ENCODE measurements around the gene SNRK. TPM values are rescaled to one million over a fixed set of nuclear protein-coding genes. Genes with fewer than 3 reads are reported as not detected.

The SNRK gene
- total RNA-seq, 1 donor from 2014 or later = 13.3 TPM

- Histone ChIP-seq H3K36me3 (ENCODE audit: insufficient read depth, low read length) (no peaks in the 10 kb centered on the region), H3K79me2 (ENCODE audit: insufficient read depth, low read length) (peaks cover 65% of the 10 kb centered on the region), H3K9ac (ENCODE audit: low read length) (peak overlapping the region; percentile 36), H3K4me2 (ENCODE audit: low read length) (peak overlapping the region; percentile 98), H4K20me1 (ENCODE audit: insufficient read depth, low read length) (peaks cover 53% of the 10 kb centered on the region), H3K9me3 (ENCODE audit: insufficient read depth, low read depth, low read length) (no peaks in the 10 kb centered on the region), H3K4me3 (ENCODE audit: insufficient read depth, low read depth, low read length) (no peak overlapping the region), H3K27ac (ENCODE audit: low read depth, low read length) (no peak overlapping the region), H3K27me3 (ENCODE audit: insufficient read depth, low read length) (peaks cover 1% of the 10 kb centered on the region), H2AFZ (ENCODE audit: low read depth, low read length) (no peak overlapping the region), H3K4me1 (ENCODE audit: insufficient read depth, low read length) (peaks cover 11% of the 10 kb centered on the region)
- H3K27ac Mint-ChIP-seq (ENCODE audit: unreplicated experiment) = peak overlapping the region; percentile 11
- H3K4me3 Mint-ChIP-seq (ENCODE audit: unreplicated experiment) = peak overlapping the region; percentile 76
- no peak for TF ChIP-seq EZH2 (IDR thresholded peaks at IDR 0.05; ENCODE audit: insufficient read depth, low read length)
- no peak for TF ChIP-seq CTCF (IDR thresholded peaks at IDR 0.05; ENCODE audit: insufficient read depth, low read depth, low read length)
- H3K4me1 Mint-ChIP-seq (ENCODE audit: low read depth, unreplicated experiment) = peaks cover 37% of the 10 kb centered on the region
- H3K36me3 Mint-ChIP-seq (ENCODE audit: low read depth, unreplicated experiment) = no peaks in the 10 kb centered on the region
- no peaks in the 10 kb centered on the region for H3K9me3 Mint-ChIP-seq (ENCODE audit: unreplicated experiment)
- peak; percentile 7 for DNase-seq (ENCODE audit: low read depth)
- no peak for FAIRE-seq
- peaks cover 5% of the 10 kb centered on the region for H3K27me3 Mint-ChIP-seq (ENCODE audit: low read depth, unreplicated experiment)
Measured at GRCh38 chr3:43288366-43288765, 2.0 kb downstream of the SNRK start.

GRCh38 chr3:43288850-43289249 lies 2.5 kb downstream of the SNRK start:
- Histone ChIP-seq H2AFZ (ENCODE audit: low read depth, low read length) (no peak overlapping the region), H3K79me2 (ENCODE audit: insufficient read depth, low read length) (peaks cover 70% of the 10 kb centered on the region), H3K9ac (ENCODE audit: low read length) (peak overlapping the region; percentile 36), H3K4me3 (ENCODE audit: insufficient read depth, low read depth, low read length) (no peak overlapping the region), H4K20me1 (ENCODE audit: insufficient read depth, low read length) (peaks cover 58% of the 10 kb centered on the region), H3K36me3 (ENCODE audit: insufficient read depth, low read length) (no peaks in the 10 kb centered on the region), H3K27ac (ENCODE audit: low read depth, low read length) (no peak overlapping the region), H3K4me1 (ENCODE audit: insufficient read depth, low read length) (peaks cover 11% of the 10 kb centered on the region), H3K4me2 (ENCODE audit: low read length) (peak overlapping the region; percentile 98), H3K27me3 (ENCODE audit: insufficient read depth, low read length) (no peaks in the 10 kb centered on the region), H3K9me3 (ENCODE audit: insufficient read depth, low read depth, low read length) (no peaks in the 10 kb centered on the region)
- H3K4me1 Mint-ChIP-seq (ENCODE audit: low read depth, unreplicated experiment) = peaks cover 37% of the 10 kb centered on the region
- H3K27ac Mint-ChIP-seq (ENCODE audit: unreplicated experiment) = no peak overlapping the region
- no peak for FAIRE-seq
- TF ChIP-seq CTCF (IDR thresholded peaks at IDR 0.05; ENCODE audit: insufficient read depth, low read depth, low read length) (no peak), EZH2 (IDR thresholded peaks at IDR 0.05; ENCODE audit: insufficient read depth, low read length) (no peak)
- H3K4me3 Mint-ChIP-seq (ENCODE audit: unreplicated experiment) = peak overlapping the region; percentile 76
- no peaks in the 10 kb centered on the region for H3K36me3 Mint-ChIP-seq (ENCODE audit: low read depth, unreplicated experiment)
- no peaks in the 10 kb centered on the region for H3K9me3 Mint-ChIP-seq (ENCODE audit: unreplicated experiment)
- no peak for DNase-seq (ENCODE audit: low read depth)
- H3K27me3 Mint-ChIP-seq (ENCODE audit: low read depth, unreplicated experiment) = peaks cover 2% of the 10 kb centered on the region

GRCh38 chr3:43289401-43289800 lies 3.1 kb downstream of the SNRK start:
- Mint-ChIP-seq H3K36me3 (ENCODE audit: low read depth, unreplicated experiment) (no peaks in the 10 kb centered on the region), H3K9me3 (ENCODE audit: unreplicated experiment) (no peaks in the 10 kb centered on the region), H3K27ac (ENCODE audit: unreplicated experiment) (no peak overlapping the region), H3K27me3 (ENCODE audit: low read depth, unreplicated experiment) (peaks cover 2% of the 10 kb centered on the region), H3K4me3 (ENCODE audit: unreplicated experiment) (no peak overlapping the region), H3K4me1 (ENCODE audit: low read depth, unreplicated experiment) (peaks cover 40% of the 10 kb centered on the region)
- Histone ChIP-seq H3K9ac (ENCODE audit: low read length) (no peak overlapping the region), H4K20me1 (ENCODE audit: insufficient read depth, low read length) (peaks cover 62% of the 10 kb centered on the region), H3K27me3 (ENCODE audit: insufficient read depth, low read length) (no peaks in the 10 kb centered on the region), H3K4me1 (ENCODE audit: insufficient read depth, low read length) (peaks cover 11% of the 10 kb centered on the region), H3K36me3 (ENCODE audit: insufficient read depth, low read length) (no peaks in the 10 kb centered on the region), H3K27ac (ENCODE audit: low read depth, low read length) (no peak overlapping the region), H3K79me2 (ENCODE audit: insufficient read depth, low read length) (peaks cover 75% of the 10 kb centered on the region), H3K9me3 (ENCODE audit: insufficient read depth, low read depth, low read length) (no peaks in the 10 kb centered on the region), H3K4me3 (ENCODE audit: insufficient read depth, low read depth, low read length) (no peak overlapping the region), H3K4me2 (ENCODE audit: low read length) (peak overlapping the region; percentile 98), H2AFZ (ENCODE audit: low read depth, low read length) (no peak overlapping the region)
- no peak for TF ChIP-seq CTCF (IDR thresholded peaks at IDR 0.05; ENCODE audit: insufficient read depth, low read depth, low read length)
- no peak for TF ChIP-seq EZH2 (IDR thresholded peaks at IDR 0.05; ENCODE audit: insufficient read depth, low read length)
- FAIRE-seq (no peak), DNase-seq (ENCODE audit: low read depth) (no peak)
